Inflammatory macrophage treated with lipopolysaccharide for 1 hour (primary cell): ENCODE data around the gene LYPD5.
"Not testable (repeated sequence)": the region's sequence is repeated elsewhere in the genome, so short reads cannot be mapped to it uniquely, and the experiment has no call there.

Source experiments
- DNase-seq, 2 donors: peaks; one replicate each; pipeline ENCODE4 v3.0.0-alpha.2; 2020 to 2022

The LYPD5 gene

GRCh38 chr19:43776286-43776685, 26.0 kb downstream of the LYPD5 start:
- no peak for DNase-seq

DNA sequence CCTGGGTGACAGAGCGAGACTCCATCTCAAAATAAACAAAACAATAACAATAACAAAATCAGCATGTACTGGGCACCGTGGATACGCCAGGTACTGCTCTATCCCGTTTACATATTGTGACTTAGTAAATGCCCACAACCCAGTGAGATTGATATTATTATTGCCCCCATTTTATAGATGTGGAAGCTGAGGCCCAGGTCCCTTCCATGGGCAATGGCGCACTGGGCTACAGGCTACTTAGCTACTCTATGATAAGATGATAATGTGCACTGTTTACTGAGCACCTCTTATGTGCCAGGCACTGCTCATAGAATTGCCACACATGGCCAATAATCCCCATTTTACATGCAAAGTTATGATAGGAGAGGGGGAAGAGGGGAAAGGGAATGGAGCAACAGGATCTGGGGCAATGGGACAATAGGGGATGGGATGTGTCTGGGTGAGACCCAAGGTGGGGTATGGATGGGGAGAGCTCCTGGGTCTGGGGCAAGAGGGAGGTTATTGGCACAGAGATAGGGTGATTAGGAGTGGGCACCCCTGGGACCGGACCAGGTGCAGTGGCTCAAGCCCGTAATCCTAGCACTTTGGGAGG, 26.9 kb downstream of the LYPD5 start:
- no peak for DNase-seq

- not testable (repeated sequence) for DNase-seq
These were observed 27.3 kb downstream of the LYPD5 start for GRCh38 chr19:43774940-43775258.

DNA sequence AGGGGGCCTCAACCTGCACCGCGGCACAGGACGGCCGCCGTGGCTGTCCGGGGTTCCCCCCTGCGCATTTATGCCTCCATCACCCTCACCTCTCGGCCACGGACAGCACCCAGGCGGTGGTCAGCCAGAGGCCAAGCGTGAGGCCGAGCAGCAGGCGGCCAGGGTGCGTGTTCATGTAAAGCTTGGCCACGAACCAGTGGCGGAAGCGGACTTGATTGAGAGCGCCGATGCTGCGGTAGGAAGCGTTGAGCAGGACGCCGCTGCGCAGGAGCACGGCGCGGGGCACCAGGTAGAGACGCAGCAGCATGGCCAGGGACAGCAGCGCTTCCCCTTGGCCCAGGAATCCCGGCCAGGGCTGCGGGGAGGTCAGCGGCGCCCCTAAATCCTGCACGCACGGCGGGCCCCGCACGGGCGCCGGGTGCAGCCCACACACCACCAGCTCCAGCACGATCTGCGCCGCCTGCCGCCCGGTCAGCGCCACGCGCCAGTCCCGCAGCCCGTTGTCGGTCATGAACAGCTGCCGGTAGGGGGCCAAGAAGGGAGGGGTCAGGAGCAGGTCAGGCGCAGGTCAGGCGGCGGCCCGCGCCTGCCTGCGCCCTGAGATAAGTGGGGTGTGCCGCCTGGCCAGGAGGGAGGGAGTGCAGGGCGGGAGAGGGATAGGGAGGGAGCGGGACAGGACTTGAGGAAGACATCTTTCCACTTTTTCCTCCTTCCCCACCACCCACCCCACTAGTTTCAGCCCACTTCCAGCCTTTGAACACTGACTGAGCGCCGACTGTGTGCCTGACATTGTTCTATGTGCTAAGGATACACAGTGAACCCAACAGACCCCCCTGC, 27.9 kb downstream of the LYPD5 start:
- peak in 1 of 2 donors; percentile 19 for DNase-seq

- no peak for DNase-seq
These were observed 28.5 kb downstream of the LYPD5 start for GRCh38 chr19:43773725-43774102.

DNA sequence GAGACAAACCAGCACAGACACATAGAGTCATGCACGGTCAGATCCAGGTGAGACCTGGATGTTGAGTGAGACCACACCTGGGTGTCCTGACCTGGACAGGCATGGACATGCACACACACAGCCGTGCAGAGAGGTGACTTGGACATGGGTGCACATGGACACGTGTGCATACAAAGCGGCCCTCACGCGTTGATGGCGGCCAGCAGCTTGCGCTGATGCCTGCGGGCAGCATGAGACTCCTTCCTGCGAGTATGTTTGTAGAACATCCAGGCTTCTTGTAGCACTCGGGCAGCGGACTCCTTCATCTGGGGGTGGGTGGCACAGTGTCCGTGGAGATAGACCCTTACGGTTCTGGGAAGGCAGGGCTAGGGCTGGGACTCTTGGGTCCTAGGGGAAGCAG, 33.0 kb downstream of the LYPD5 start:
- no peak for DNase-seq

DNA sequence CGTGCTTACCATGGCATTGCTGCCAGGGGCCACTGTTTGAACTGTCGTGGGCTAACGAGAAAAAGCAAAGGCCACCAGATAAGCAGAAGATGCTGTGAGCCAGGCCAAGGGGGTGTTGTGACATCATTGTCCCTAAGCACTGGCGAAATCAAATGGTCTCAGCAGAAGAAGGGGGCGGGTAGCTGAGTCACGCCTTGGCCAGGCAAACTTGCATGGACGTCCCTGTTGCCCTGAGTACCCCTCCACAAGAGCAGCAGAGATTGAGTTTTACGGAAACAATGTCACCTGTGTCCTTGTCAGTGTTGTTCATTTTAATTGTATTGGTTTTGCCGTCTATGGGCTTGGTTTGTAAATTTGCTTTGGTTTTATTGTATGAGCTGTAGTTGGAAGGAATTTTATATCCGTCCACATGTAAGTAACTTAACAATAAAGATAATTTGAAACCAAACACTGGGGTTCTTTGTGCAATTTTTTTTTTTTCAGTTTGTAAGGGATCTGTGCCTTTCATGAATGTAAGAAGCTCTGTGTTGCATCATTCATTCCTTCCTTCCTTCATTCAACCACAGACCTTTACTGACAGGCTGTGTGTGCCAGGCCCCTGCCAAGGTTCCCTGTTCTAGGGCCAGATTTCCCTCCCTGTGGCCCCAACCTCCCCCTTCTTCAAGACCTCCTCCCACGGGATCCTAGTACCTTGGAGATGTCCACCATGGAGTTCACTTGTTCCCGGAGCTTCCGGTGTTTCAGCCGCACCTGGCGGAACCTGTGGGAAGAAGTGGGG, 33.8 kb downstream of the LYPD5 start:
- peak; percentile 85 to 89 for DNase-seq

GRCh38 chr19:43767818-43768217, 34.4 kb downstream of the LYPD5 start:
- DNase-seq = no peak

- no peak for DNase-seq
These were observed 34.9 kb downstream of the LYPD5 start for GRCh38 chr19:43767316-43767715.

DNA sequence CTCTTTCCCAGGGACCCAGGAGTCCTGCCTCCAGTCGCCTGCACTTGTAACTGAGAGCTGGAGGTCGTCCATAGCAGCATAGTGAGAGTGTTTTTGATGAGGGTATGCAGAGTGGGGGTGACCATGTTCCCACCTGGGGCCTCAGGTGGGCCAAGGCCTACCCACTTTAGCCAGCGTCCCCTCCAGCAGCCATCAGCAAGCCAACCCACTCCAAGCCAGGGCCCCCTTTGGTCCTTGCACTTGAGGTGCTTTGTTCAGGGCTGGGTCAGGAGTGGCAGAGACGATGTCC, 35.5 kb downstream of the LYPD5 start:
- DNase-seq = no peak

GRCh38 chr19:43765109-43765876, 37.0 kb downstream of the LYPD5 start:
- DNase-seq = peak; percentile 93 to 99

GRCh38 chr19:43764684-43765083, 37.6 kb downstream of the LYPD5 start:
- DNase-seq = not testable (repeated sequence)

GRCh38 chr19:43763473-43763939, 38.7 kb downstream of the LYPD5 start:
- DNase-seq = peak; percentile 96 to 100

DNA sequence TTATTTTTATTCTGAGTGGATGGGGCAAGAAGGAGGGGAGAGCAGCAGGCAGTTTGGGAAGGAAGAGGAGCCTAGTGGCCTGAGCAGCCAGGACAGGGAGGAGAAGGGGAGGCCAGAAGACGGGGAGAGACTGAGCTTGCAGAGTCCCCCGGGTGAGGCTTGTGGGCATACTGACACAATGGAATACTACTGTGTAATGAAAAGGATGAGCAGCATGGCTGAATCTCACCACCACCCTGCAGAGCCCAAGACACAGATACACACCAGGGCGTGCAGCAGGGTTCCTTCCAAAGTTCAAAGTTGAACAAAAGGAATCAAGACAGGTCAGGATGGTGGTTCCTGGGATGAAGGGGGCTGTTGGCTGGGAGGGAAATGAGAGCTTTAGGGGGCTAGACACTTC, 39.4 kb downstream of the LYPD5 start:
- DNase-seq = no peak

GRCh38 chr19:43760941-43761340, 41.3 kb downstream of the LYPD5 start:
- no peak for DNase-seq

DNA sequence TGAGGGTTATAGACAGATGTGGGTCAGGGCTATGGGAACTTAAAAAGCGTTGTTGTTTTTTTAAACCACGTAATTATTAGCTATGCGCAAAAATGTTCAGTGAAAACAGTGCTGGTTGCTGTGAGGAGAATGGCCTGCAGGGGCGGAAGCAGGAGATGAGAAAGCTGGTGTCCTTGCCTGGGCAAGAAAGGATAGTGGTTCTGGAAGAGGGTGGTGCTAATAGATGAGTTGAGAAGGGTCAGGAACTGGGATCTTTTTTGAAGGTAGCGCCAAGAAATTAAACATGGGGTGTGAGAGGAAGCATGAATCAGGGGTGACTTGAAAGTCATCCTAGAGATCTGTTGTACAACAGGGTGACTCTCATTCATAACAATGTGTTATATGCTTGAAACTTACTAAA, 42.7 kb downstream of the LYPD5 start:
- DNase-seq = peak; percentile 29 to 30

DNA sequence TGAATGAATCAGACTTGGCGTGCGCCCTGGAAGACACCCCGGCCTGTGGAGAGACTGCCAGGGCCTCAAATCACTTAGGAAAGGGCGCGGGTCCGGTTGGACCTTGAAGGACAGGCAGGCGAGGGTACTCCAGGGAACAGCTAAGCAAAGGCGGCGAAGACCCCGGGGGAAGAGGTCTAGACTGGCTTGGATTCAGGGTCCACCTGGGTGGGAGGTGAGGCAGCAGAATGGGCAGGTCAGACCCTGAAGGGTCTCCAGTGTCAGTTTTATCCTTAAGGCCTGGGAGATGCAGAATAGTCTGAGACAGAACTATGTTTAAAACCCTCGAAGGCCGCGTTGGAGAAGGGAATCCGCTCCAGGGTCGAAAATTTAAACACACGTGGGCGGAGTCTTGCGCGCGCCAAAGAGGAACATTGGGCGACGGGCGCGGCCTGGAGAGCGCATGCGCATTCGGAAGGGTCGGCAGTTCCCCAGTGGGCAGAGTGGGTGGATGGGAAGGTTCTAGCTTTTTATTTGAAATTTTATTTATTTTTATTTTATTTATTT, 46.9 kb downstream of the LYPD5 start:
- DNase-seq = peak; percentile 86 to 94

DNA sequence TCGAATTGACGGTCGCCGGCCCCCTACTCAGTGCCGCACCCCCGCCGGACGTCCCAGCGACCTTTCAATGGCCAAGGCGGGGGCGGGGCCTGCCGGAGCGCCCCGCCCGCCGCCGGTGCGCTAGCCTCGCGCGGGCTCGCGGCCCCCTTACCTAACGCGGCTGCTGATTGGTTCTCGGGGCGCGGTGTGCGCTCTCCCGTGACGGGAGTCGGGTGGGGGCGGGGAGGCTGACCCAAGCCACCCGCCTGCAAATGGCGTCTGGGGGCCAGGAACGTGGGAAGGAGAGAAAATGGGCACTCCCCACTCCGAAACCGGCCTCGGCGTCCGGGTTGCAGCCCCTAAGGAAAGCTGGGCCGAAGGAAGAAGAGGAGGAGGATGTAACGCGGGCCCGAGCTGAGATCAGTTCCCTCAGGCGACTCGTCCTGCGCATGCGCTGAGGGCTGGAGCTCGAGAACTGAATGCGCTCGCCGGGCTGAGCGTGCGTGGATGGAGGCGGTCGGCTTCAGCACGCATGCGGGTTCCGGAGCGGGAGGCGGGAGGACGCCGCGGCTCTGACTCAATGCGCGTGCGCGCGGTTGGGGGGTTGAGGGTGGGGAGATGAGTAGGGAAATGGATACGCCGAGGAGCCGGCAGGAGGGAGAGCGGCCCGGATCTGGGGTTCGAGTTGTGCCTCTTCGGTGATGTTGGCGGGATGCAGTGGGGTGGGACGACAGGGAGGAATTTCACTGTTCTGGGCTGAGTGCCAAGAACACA, 47.6 kb downstream of the LYPD5 start, which contains the start of gene SMG9:
Gene SMG9, minus strand, starts transcription at position 460 of the 753 bp plus-strand sequence. CDS start 4,221 bp downstream, outside the sequence.
- peak; percentile 96 to 98 for DNase-seq

- DNase-seq = no peak
These were observed 48.1 kb downstream of the LYPD5 start for GRCh38 chr19:43754253-43754502.

DNA sequence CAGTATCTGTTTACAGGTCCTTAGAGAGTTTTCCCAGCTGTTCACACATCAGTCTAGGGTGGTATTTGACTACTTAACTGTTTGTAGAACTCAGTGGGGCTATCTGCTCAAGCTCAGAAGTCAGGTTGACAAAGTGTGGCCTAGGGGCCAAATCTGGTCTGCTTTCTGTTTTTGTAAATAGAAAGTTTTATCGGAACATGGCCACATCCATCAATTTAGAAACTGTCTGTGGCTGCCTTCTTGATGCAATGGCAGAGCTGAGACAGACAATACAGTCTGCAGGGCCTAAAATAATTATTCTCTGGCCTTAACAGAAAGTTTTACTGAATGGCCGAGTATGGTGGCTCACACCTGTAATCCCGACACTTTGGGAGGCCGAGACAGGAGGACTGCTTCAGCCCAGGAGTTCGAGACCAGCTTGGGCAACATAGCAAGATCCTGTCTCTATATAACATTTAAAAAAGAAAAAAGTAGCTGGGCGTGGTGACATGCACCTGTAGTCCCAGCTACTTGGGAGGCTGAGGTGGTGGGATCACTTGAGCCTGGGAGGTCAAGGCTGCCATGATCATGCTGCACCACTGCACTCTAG, 49.9 kb downstream of the LYPD5 start:
- no peak for DNase-seq

DNA sequence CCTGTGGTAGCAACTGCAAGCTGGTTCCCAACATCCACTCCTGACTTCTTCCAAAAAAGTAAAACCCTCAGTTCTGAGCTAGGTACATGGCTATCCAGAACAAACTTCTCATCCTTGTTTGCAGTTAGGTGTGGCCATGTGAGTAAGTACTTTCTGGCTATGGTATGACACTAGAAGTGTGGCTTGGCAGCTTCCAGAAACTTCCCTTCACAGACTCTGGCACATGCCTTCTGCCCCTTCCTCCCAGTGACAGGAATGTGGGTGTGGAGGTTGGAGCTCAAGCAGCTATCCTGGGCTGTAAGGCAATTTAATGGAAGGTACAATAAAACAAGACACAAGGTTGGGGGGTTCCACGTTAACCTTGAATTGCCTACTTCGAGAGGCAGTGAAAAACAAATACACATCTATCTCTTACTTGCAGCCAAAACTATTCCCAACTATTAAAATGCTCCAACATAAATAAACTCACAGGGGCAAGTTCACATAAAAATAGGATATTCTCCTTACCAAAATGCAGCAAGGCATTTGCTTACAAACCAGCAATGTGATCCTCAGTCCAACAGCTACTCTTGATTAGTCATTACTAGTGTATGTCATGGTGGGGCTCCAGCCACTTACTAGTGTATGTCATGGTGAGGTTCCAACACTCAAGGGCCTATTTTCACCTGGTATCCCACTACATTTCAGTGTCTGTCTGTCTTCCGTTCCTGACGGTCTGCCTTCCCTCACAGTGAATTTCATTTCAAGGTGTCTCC, 50.6 kb downstream of the LYPD5 start:
- DNase-seq = no peak
